PC-3 (cell line): Measurements from ENCODE around the gene JPT2.

Experiments used
- EZH2 ChIP-seq: fragments of 300-600 bp; sonication (generic); IDR thresholded peaks from one replicate; pipeline ENCODE4 v1.6.1; 2017; ENCODE audit warnings: antibody characterized with exemption, mild to moderate bottlenecking, low read length; ENCODE audit not compliant: unreplicated experiment
- TF ChIP-seq, protein P1 (sequence below): fragments of 300-600 bp; sonication (generic); conservative IDR thresholded peaks from 2 replicates; pipeline ENCODE4 v1.5.1; 2017; ENCODE audit warnings: antibody characterized with exemption, low read depth, mild to moderate bottlenecking, low read length

DNA sequence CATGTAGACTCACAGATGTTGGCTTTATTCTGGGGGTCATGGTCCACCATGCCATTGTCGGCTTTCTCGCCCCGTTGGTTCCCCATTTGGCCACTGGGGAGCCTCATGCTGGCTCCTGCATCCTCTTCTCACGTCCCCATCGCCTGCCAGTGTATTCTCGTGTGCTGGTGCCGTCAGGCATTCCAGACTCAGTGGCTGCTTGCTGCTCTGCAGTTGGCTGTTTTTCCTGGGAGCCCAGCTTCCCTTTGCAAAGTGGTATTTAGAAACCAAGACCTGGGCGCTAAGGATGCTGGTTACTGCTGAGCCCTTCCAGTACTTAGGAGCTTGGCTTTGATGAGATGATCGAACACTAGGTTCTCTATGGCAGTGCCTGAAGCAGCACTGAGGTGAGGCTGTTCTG, 46.8 kb upstream of the JPT2 start:
- TF ChIP-seq, protein P1, sequence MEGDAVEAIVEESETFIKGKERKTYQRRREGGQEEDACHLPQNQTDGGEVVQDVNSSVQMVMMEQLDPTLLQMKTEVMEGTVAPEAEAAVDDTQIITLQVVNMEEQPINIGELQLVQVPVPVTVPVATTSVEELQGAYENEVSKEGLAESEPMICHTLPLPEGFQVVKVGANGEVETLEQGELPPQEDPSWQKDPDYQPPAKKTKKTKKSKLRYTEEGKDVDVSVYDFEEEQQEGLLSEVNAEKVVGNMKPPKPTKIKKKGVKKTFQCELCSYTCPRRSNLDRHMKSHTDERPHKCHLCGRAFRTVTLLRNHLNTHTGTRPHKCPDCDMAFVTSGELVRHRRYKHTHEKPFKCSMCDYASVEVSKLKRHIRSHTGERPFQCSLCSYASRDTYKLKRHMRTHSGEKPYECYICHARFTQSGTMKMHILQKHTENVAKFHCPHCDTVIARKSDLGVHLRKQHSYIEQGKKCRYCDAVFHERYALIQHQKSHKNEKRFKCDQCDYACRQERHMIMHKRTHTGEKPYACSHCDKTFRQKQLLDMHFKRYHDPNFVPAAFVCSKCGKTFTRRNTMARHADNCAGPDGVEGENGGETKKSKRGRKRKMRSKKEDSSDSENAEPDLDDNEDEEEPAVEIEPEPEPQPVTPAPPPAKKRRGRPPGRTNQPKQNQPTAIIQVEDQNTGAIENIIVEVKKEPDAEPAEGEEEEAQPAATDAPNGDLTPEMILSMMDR: no peak
- no peak for TF ChIP-seq EZH2
